Smooth muscle cell (in vitro differentiated cells): Measurements from ENCODE around the gene ASF1B. TPM values are rescaled to one million over a fixed set of nuclear protein-coding genes. Genes with fewer than 3 reads are reported as not detected.

Source experiments
- DNase-seq: peaks from one replicate; lab custom pipeline; 2025; ENCODE audit not compliant: unreplicated experiment; lab: John Stamatoyannopoulos, UW
- H2AFZ ChIP-seq: fragments of 200-600 bp; sonication (generic); 2 replicates; pipeline ENCODE4 v1.6.0; 2016; ENCODE audit warnings: antibody characterized with exemption, low read depth, mild to moderate bottlenecking
- H3F3A ChIP-seq: fragments of 200-600 bp; sonication (generic); 2 replicates; pipeline ENCODE4 v1.6.0; 2017; ENCODE audit warnings: antibody characterized with exemption, low read depth
- H3K27ac ChIP-seq: fragments of 200-600 bp; sonication (generic); 2 replicates; pipeline ENCODE4 v1.5.1; 2016; ENCODE audit warnings: low read depth, mild to moderate bottlenecking
- H3K27me3 ChIP-seq: fragments of 200-600 bp; sonication (generic); 2 replicates; pipeline ENCODE4 v1.6.1; 2016; ENCODE audit warnings: low read depth, mild to moderate bottlenecking
- H3K36me3 ChIP-seq: fragments of 200-600 bp; sonication (generic); 2 replicates; pipeline ENCODE4 v1.5.1; 2016; ENCODE audit warnings: low read depth
- H3K4me1 ChIP-seq: fragments of 200-600 bp; sonication (generic); 2 replicates; pipeline ENCODE4 v1.5.1; 2016; ENCODE audit warnings: low read depth
- H3K4me2 ChIP-seq: fragments of 200-600 bp; sonication (generic); 2 replicates; pipeline ENCODE4 v1.6.0; 2016; ENCODE audit warnings: mild to moderate bottlenecking
- H3K4me3 ChIP-seq: fragments of 200-600 bp; sonication (generic); 2 replicates; pipeline ENCODE4 v1.5.1; 2016; ENCODE audit warnings: mild to moderate bottlenecking
- H3K79me2 ChIP-seq: fragments of 200-600 bp; sonication (generic); 2 replicates; pipeline ENCODE4 v1.6.0; 2016; ENCODE audit warnings: low read depth, mild to moderate bottlenecking
- H3K9ac ChIP-seq: fragments of 200-600 bp; sonication (generic); 2 replicates; pipeline ENCODE4 v1.6.0; 2016; ENCODE audit warnings: low read depth
- H3K9me3 ChIP-seq: fragments of 200-600 bp; sonication (generic); replicated peaks from 2 replicates; pipeline ENCODE4 v1.5.1; 2016; ENCODE audit warnings: low read depth
- H4K20me1 ChIP-seq: fragments of 200-600 bp; sonication (generic); 2 replicates; pipeline ENCODE4 v1.6.0; 2016; ENCODE audit warnings: low read depth
- CTCF ChIP-seq: fragments of 200-600 bp; sonication (generic); IDR thresholded peaks from 2 replicates; pipeline ENCODE4 v1.5.1; 2017; ENCODE audit warnings: borderline replicate concordance, mild to moderate bottlenecking, antibody characterized with exemption; ENCODE audit not compliant: insufficient read depth, poor library complexity, severe bottlenecking
- WGBS: methylation state at CpG from one replicate; pipeline ENCODE4 v1.1.7; 2016; ENCODE audit warnings: low lambda C conversion rate; 5-methylcytosine and 5-hydroxymethylcytosine counted together
- polyA plus RNA-seq: library from polyadenylated mRNA; unstranded; fragments of >200 nt; fragmentation: Nextera tagmentation; extraction: Ambion mirVana; gene quantifications from 2 replicates; pipeline ENCODE4 v1.2.1, GENCODE V29; 2016
- total RNA-seq: library from RNA; depleted of rRNA; stranded (reverse); fragments of >200 nt; gene quantifications from 2 replicates; pipeline ENCODE4 v1.2.3, GENCODE V29; 2014

ASF1B gene
- total and polyA plus RNA-seq, 2 experiments from 2014 or later, result 11.3 to 13.4 TPM

GRCh38 chr19:14103310-14103709 lies 33.1 kb downstream of the ASF1B start:
- Histone ChIP-seq H3K4me1 (no peaks in the 10 kb centered on the region), H3F3A (no peaks in the 10 kb centered on the region), H2AFZ (no peak overlapping the region), H3K4me2 (no peak overlapping the region), H3K9me3 (no peaks in the 10 kb centered on the region), H3K36me3 (no peaks in the 10 kb centered on the region), H3K79me2 (no peaks in the 10 kb centered on the region), H4K20me1 (peaks cover 8% of the 10 kb centered on the region), H3K9ac (no peak overlapping the region), H3K4me3 (no peak overlapping the region), H3K27ac (no peak overlapping the region), H3K27me3 (no peaks in the 10 kb centered on the region)
- DNase-seq, result no peak
- TF ChIP-seq CTCF, result no peak
- 100% methylated on average over 1 of the region's 1 CpG for WGBS

- Histone ChIP-seq H3K9me3 (no peaks in the 10 kb centered on the region), H2AFZ (no peak overlapping the region), H4K20me1 (peaks cover 3% of the 10 kb centered on the region), H3F3A (no peaks in the 10 kb centered on the region), H3K4me3 (no peak overlapping the region), H3K36me3 (no peaks in the 10 kb centered on the region), H3K4me1 (no peaks in the 10 kb centered on the region), H3K4me2 (no peak overlapping the region), H3K27me3 (no peaks in the 10 kb centered on the region), H3K79me2 (no peaks in the 10 kb centered on the region), H3K9ac (no peak overlapping the region), H3K27ac (no peak overlapping the region)
- no peak for TF ChIP-seq CTCF
- 93% methylated on average over 10 of the region's 10 CpGs for WGBS
- DNase-seq, result no peak
Measured at GRCh38 chr19:14102756-14103155, 33.6 kb downstream of the ASF1B start.

- WGBS, result 94% methylated on average over 11 of the region's 11 CpGs
- no peaks in the 10 kb centered on the region for H3F3A ChIP-seq
- TF ChIP-seq CTCF, result no peak
Measured at GRCh38 chr19:14102102-14102696, 34.2 kb downstream of the ASF1B start.

GRCh38 chr19:14101003-14101545 lies 35.3 kb downstream of the ASF1B start:
- no peaks in the 10 kb centered on the region for H3K36me3 ChIP-seq
- H3F3A ChIP-seq, result no peaks in the 10 kb centered on the region
- H3K4me3 ChIP-seq, result no peak overlapping the region
- H3K79me2 ChIP-seq, result no peaks in the 10 kb centered on the region
- TF ChIP-seq CTCF, result no peak
- DNase-seq, result no peak
- no peaks in the 10 kb centered on the region for H3K4me1 ChIP-seq
- H3K9ac ChIP-seq, result no peak overlapping the region
- H3K4me2 ChIP-seq, result no peak overlapping the region
- H4K20me1 ChIP-seq, result no peaks in the 10 kb centered on the region
- H2AFZ ChIP-seq, result no peak overlapping the region
- WGBS, result over 99% methylated on average over 6 of the region's 6 CpGs
- H3K27me3 ChIP-seq, result no peaks in the 10 kb centered on the region
- H3K9me3 ChIP-seq, result no peaks in the 10 kb centered on the region
- no peak overlapping the region for H3K27ac ChIP-seq

More at GRCh38 chr19:14102102-14102696, 34.2 kb downstream of the ASF1B start:
- H3K9me3 ChIP-seq, result no peaks in the 10 kb centered on the region
- no peaks in the 10 kb centered on the region for H3K4me1 ChIP-seq
- H3K4me2 ChIP-seq, result no peak overlapping the region
- no peak overlapping the region for H3K9ac ChIP-seq
- no peaks in the 10 kb centered on the region for H4K20me1 ChIP-seq
- H3K27me3 ChIP-seq, result no peaks in the 10 kb centered on the region
- H3K36me3 ChIP-seq, result no peaks in the 10 kb centered on the region
- H3K27ac ChIP-seq, result no peak overlapping the region
- H3K4me3 ChIP-seq, result no peak overlapping the region
- no peaks in the 10 kb centered on the region for H3K79me2 ChIP-seq
- H2AFZ ChIP-seq, result no peak overlapping the region
- no peak for DNase-seq
